GM12872 (cell line): ENCODE results near the gene FAM168A.

Experiments used
- CTCF ChIP-seq: IDR thresholded peaks from 3 replicates; pipeline ENCODE4 v1.5.1; 2011; ENCODE audit warnings: low read depth, mild to moderate bottlenecking, low read length, moderate library complexity; ENCODE audit not compliant: insufficient read depth

FAM168A gene

GRCh38 chr11:73428699-73429098 is 169.2 kb downstream of the FAM168A start:
- TF ChIP-seq CTCF: no peak

- TF ChIP-seq CTCF: no peak
Observed at GRCh38 chr11:73428227-73428626, 169.7 kb downstream of the FAM168A start.

GRCh38 chr11:73426219-73426850 is 171.6 kb downstream of the FAM168A start:
- no peak for TF ChIP-seq CTCF

GRCh38 chr11:73425108-73425507 is 172.8 kb downstream of the FAM168A start:
- no peak for TF ChIP-seq CTCF

GRCh38 chr11:73423506-73423905 is 174.4 kb downstream of the FAM168A start:
- no peak for TF ChIP-seq CTCF

- TF ChIP-seq CTCF: no peak
Observed at GRCh38 chr11:73422886-73423285, 175.0 kb downstream of the FAM168A start.

- TF ChIP-seq CTCF: no peak
Observed at GRCh38 chr11:73420136-73420535, 177.8 kb downstream of the FAM168A start.
